Measurements from ENCODE around the gene CANX.

DNA sequence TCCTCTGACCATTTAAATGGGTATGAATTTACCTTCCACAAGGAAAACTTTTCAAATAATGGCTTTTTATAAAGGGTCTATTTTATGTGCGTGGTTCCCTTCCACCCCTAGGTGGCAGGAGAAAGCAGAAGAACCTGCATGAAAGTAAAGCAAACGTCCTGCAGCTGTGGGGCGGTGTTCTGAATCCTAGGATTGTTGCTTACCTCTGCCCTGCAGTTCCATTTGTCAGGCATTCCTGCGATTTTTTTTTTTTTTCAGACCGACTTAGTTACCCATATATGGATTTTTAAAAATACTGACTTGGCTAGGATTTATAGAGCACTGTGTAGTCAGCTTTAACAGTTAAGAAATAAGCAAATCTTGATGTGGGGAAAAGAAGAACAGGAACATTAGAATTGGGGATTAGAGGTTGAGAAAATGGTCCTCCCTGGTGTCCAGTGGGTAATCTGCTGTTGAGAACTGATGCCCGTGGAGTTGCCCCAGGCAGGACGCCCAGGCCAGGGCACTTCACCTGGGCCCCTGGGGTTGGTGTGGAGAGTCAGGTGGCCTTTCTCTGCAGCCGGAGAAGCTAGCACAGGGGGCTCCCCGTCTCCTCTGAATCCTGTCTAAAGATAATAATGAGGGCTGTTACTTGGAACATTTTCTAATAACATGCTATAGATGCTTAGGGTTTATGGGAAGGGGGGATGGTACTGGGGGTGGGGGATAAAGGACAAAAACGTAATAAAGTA is 64.6 kb downstream of the CANX start:
- TF ChIP-seq, protein P1, sequence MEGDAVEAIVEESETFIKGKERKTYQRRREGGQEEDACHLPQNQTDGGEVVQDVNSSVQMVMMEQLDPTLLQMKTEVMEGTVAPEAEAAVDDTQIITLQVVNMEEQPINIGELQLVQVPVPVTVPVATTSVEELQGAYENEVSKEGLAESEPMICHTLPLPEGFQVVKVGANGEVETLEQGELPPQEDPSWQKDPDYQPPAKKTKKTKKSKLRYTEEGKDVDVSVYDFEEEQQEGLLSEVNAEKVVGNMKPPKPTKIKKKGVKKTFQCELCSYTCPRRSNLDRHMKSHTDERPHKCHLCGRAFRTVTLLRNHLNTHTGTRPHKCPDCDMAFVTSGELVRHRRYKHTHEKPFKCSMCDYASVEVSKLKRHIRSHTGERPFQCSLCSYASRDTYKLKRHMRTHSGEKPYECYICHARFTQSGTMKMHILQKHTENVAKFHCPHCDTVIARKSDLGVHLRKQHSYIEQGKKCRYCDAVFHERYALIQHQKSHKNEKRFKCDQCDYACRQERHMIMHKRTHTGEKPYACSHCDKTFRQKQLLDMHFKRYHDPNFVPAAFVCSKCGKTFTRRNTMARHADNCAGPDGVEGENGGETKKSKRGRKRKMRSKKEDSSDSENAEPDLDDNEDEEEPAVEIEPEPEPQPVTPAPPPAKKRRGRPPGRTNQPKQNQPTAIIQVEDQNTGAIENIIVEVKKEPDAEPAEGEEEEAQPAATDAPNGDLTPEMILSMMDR (IDR thresholded peaks at IDR 0.05), result peak; percentile 95
- no peak for TF ChIP-seq EZH2 (IDR thresholded peaks at IDR 0.05)
- TF ChIP-seq EZH2phosphoT487 (IDR thresholded peaks at IDR 0.05), result no peak
